Calu3 (cell line): ENCODE measurements around the gene SPATC1L. TPM values are rescaled to one million over a fixed set of nuclear protein-coding genes. Genes with fewer than 3 reads are reported as not detected.

Experiments used
- BruUV-seq: library from RNA; stranded (reverse); fragments of 400-500 nt; replicated peaks from 2 replicates; lab custom pipeline; 2021; lab: Mats Ljungman, UMichigan
- CTCF ChIA-PET: fragments of 300-600 bp; sonication (Branson Sonifier 250); formaldehyde crosslinking; loops from one replicate; lab custom pipeline; 2022; ENCODE audit warnings: antibody characterized with exemption; lab: Charles Lee
- DNase-seq: peaks from one replicate; pipeline ENCODE4 v3.0.0; 2022
- H3K27ac Mint-ChIP-seq: one replicate; pipeline ENCODE4 v1.8.0; 2022; ENCODE audit warnings: mixed read lengths; ENCODE audit not compliant: unreplicated experiment
- H3K27me3 Mint-ChIP-seq: one replicate; pipeline ENCODE4 v1.8.0; 2022; ENCODE audit warnings: mixed read lengths; ENCODE audit not compliant: unreplicated experiment
- H3K36me3 Mint-ChIP-seq: one replicate; pipeline ENCODE4 v1.8.0; 2022; ENCODE audit warnings: mild to moderate bottlenecking, moderate library complexity, mixed read lengths; ENCODE audit not compliant: insufficient read depth, unreplicated experiment
- H3K4me1 Mint-ChIP-seq: one replicate; pipeline ENCODE4 v1.8.0; 2022; ENCODE audit warnings: mild to moderate bottlenecking, low read depth, mixed read lengths; ENCODE audit not compliant: unreplicated experiment
- H3K4me3 Mint-ChIP-seq: one replicate; pipeline ENCODE4 v1.8.0; 2022; ENCODE audit warnings: mild to moderate bottlenecking, low read depth, moderate library complexity, mixed read lengths; ENCODE audit not compliant: unreplicated experiment
- H3K9me3 Mint-ChIP-seq: one replicate; pipeline ENCODE4 v1.8.0; 2022; ENCODE audit warnings: low read depth, mixed read lengths; ENCODE audit not compliant: unreplicated experiment
- CTCF ChIP-seq: fragments of 200-600 bp; IDR thresholded peaks from one replicate; pipeline ENCODE4 v1.8.0; 2022; ENCODE audit warnings: antibody characterized with exemption; ENCODE audit not compliant: unreplicated experiment
- intact Hi-C: fragments of 100-400 bp; cut with micrococcal nuclease; formaldehyde crosslinking; loops from one replicate; pipeline ENCODE4 v1.10.0; 2022; ENCODE audit not compliant: unreplicated experiment
- total RNA-seq: library from RNA; stranded (reverse); gene quantifications from 2 replicates; pipeline ENCODE4 v1.2.3, GENCODE V29; 2022

SPATC1L gene
- total RNA-seq, 1 experiment from 2014 or later = 4.4 TPM

GRCh38 chr21:46161633-46162592, 22.3 kb downstream of the SPATC1L start:
- intact Hi-C loops = no loop called here
- no peak overlapping the region for H3K4me3 Mint-ChIP-seq
- no peaks in the 10 kb centered on the region for H3K9me3 Mint-ChIP-seq
- H3K27ac Mint-ChIP-seq = no peak overlapping the region
- CTCF ChIA-PET = no interaction called here
- no peak for TF ChIP-seq CTCF
- H3K27me3 Mint-ChIP-seq = peaks cover 16% of the 10 kb centered on the region
- no peak for DNase-seq
- no peaks in the 10 kb centered on the region for H3K4me1 Mint-ChIP-seq
- peaks cover 16% of the 10 kb centered on the region for H3K36me3 Mint-ChIP-seq
- BruUV-seq = no TSS peak

- Mint-ChIP-seq H3K4me3 (no peak overlapping the region), H3K36me3 (peaks cover 16% of the 10 kb centered on the region), H3K27me3 (peaks cover 16% of the 10 kb centered on the region), H3K27ac (no peak overlapping the region), H3K4me1 (no peaks in the 10 kb centered on the region), H3K9me3 (no peaks in the 10 kb centered on the region)
- intact Hi-C loops = no loop called here
- no TSS peak for BruUV-seq
- TF ChIP-seq CTCF = no peak
- DNase-seq = no peak
- CTCF ChIA-PET = no interaction called here
These were observed 23.2 kb downstream of the SPATC1L start for GRCh38 chr21:46160907-46161632.

- no peak for TF ChIP-seq CTCF
- H3K27me3 Mint-ChIP-seq = peaks cover 16% of the 10 kb centered on the region
- BruUV-seq = no TSS peak
- H3K4me3 Mint-ChIP-seq = no peak overlapping the region
- H3K4me1 Mint-ChIP-seq = no peaks in the 10 kb centered on the region
- no peaks in the 10 kb centered on the region for H3K9me3 Mint-ChIP-seq
- CTCF ChIA-PET = no interaction called here
- no peak overlapping the region for H3K27ac Mint-ChIP-seq
- H3K36me3 Mint-ChIP-seq = peaks cover 16% of the 10 kb centered on the region
- intact Hi-C loops = no loop called here
- DNase-seq = no peak
These were observed 23.7 kb downstream of the SPATC1L start for GRCh38 chr21:46160657-46160906.

GRCh38 chr21:46159841-46160656, 24.2 kb downstream of the SPATC1L start:
- no peaks in the 10 kb centered on the region for H3K9me3 Mint-ChIP-seq
- intact Hi-C loops = no loop called here
- BruUV-seq = no TSS peak

More at GRCh38 chr21:46159841-46160656, 24.2 kb downstream of the SPATC1L start:
- Mint-ChIP-seq H3K4me3 (no peak overlapping the region), H3K27ac (no peak overlapping the region), H3K27me3 (peaks cover 16% of the 10 kb centered on the region), H3K4me1 (no peaks in the 10 kb centered on the region), H3K36me3 (peaks cover 16% of the 10 kb centered on the region)
- no peak for TF ChIP-seq CTCF
- no peak for DNase-seq
- CTCF ChIA-PET = interaction anchor here (1.3 kb wide), 1 partner anchor 16 kb away, joined by 5 read pairs; no protein-coding TSS in a partner anchor
